22Rv1 (cell line): ENCODE data around the gene ATP2C2.

Experiments
- H3K27ac ChIP-seq: fragments of 450-650 bp; 2 replicates; pipeline ENCODE4 v1.5.1; 2017
- ZFX ChIP-seq: fragments of 450-650 bp; IDR thresholded peaks from 2 replicates; pipeline ENCODE4 v1.6.1; 2017; ENCODE audit warnings: antibody characterized with exemption, borderline replicate concordance
- TF ChIP-seq, protein P1 (sequence below): fragments of 450-650 bp; IDR thresholded peaks from 2 replicates; pipeline ENCODE4 v1.5.1; 2017; ENCODE audit warnings: mild to moderate bottlenecking

ATP2C2 gene

DNA sequence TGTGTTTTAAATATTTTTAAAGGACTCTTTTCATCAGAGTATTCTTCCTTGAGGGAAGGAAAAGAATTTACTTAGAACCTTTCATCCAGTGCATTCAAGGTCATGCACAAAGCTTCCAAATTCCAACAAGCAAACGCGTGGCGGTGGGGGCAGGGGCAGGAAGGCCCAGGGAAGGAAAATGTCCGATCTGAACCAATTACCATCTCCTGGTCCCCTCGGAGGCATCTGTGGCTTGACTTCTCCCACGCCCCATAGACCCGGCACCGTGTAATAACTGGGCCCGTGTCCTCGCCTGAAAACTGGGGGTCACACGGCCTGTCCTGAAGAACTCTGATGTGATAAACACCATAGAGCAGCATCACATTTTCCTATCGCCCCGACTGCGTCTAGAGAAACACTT is 117.8 kb downstream of the ATP2C2 start:
- no peak overlapping the region for H3K27ac ChIP-seq
- TF ChIP-seq, protein P1, sequence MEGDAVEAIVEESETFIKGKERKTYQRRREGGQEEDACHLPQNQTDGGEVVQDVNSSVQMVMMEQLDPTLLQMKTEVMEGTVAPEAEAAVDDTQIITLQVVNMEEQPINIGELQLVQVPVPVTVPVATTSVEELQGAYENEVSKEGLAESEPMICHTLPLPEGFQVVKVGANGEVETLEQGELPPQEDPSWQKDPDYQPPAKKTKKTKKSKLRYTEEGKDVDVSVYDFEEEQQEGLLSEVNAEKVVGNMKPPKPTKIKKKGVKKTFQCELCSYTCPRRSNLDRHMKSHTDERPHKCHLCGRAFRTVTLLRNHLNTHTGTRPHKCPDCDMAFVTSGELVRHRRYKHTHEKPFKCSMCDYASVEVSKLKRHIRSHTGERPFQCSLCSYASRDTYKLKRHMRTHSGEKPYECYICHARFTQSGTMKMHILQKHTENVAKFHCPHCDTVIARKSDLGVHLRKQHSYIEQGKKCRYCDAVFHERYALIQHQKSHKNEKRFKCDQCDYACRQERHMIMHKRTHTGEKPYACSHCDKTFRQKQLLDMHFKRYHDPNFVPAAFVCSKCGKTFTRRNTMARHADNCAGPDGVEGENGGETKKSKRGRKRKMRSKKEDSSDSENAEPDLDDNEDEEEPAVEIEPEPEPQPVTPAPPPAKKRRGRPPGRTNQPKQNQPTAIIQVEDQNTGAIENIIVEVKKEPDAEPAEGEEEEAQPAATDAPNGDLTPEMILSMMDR, result no peak
- no peak for TF ChIP-seq ZFX

DNA sequence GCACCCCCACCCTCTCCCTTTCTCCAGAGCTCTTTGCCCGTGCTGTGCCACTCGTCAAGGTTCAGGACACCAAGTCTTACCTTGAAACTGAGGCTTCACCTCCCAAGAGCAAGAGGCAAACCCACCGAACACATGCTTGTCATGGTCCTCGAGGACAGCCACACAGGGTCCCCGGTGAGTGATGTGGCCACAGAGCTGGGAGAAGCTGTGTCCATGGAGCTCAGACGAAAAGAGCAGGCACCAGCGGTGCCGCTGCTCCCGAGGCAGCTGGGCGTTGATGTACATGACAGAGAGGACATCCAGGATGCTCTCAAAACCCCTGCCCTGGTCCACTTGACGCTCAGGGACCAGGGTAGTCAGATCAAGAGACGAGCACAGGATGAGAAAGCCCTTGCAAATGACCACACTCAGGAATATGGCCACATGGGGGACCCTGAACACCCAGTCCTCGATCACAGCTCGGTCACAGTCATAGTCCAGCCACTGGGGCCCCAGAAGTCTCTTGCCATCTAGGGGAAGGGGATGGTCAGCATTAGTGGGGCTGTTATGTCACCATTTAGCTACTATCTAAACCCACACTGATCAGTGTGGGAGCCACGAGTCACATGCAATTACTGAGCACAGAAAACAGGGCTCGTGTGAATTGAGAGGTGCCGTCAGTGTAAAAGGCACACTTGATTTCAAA is 118.4 kb downstream of the ATP2C2 start:
- H3K27ac ChIP-seq, result no peak overlapping the region
- TF ChIP-seq ZFX, result no peak
- TF ChIP-seq, protein P1, result no peak

DNA sequence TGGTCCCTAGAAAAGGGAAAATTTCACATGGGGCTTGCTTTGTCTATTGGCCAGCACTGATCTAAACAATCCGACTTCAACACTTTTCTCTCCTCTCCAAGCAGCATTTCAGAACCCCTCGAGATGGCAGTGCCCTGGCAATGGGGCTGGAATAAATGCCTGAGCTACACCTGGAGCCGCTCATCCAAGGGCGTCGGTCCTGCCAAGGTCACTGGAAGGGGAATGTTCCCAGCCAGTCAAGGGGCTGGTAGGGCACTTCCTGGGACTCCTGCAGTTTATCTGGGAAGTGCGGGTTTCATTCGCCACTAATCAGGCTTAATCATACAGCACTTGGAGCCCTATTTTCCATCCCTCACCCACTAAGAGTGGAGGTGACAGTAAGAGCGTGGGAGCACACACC is 119.0 kb downstream of the ATP2C2 start:
- H3K27ac ChIP-seq, result no peak overlapping the region
- TF ChIP-seq, protein P1, result no peak
- no peak for TF ChIP-seq ZFX

DNA sequence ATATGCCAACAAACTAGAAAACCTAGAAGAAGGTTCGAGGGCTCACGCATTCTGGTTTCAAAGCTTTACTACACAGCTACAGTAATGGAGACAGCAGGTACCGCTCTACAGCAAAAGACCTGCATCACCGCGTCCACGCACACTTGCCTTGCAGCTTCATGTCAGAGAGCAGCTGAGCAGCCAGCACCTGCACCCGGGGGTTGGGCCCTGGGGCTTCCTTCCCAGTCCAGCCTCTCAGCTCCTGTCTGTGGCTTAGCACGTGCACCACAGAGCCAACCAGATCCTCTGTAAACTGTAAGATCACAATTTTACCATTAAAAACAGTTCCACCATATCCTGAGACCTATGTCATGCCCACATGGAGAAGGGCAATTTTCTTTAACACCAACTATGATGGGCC is 120.8 kb downstream of the ATP2C2 start:
- no peak for TF ChIP-seq ZFX
- TF ChIP-seq, protein P1, result no peak
- H3K27ac ChIP-seq, result no peak overlapping the region

DNA sequence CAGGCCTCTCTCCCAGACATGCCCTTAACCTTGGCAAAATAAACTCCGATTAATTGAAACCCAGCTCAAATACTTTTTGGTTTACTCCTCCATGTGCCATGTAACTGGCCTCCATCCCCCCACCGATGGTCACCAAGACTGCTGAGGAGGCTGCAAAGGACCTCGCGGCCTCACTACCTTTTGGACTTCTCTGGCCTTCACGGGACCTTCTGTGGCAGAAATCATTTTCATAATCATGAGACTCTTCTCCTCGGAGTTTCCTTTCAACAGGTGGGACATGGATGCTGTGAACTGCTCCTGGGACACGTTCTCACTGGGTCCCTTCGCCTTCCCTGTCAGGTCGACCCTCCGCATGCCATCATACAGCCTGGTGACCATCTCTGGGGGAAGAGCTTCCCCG is 127.2 kb downstream of the ATP2C2 start:
- no peak overlapping the region for H3K27ac ChIP-seq
- TF ChIP-seq ZFX, result no peak
- TF ChIP-seq, protein P1, result no peak

DNA sequence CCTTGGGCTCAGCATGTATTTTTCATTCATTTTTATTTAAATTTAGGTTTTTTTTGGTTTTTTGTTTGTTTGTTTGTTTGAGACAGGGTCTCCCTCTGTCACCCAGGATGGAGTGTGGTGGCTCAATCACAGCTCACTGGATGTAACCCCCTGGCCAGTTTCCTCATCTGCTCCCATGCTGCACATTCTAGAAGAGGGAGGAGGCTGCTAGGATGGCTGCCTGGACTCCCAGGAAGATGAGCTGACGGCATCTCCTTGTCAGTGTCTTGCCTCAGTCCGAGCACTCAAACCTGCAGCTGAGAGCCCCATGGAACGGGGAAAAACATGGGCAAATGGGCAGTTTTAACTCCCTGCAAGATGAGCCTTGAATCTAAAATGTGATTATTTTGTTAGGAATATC is 128.7 kb downstream of the ATP2C2 start:
- TF ChIP-seq, protein P1, result no peak
- TF ChIP-seq ZFX, result no peak
- no peak overlapping the region for H3K27ac ChIP-seq

DNA sequence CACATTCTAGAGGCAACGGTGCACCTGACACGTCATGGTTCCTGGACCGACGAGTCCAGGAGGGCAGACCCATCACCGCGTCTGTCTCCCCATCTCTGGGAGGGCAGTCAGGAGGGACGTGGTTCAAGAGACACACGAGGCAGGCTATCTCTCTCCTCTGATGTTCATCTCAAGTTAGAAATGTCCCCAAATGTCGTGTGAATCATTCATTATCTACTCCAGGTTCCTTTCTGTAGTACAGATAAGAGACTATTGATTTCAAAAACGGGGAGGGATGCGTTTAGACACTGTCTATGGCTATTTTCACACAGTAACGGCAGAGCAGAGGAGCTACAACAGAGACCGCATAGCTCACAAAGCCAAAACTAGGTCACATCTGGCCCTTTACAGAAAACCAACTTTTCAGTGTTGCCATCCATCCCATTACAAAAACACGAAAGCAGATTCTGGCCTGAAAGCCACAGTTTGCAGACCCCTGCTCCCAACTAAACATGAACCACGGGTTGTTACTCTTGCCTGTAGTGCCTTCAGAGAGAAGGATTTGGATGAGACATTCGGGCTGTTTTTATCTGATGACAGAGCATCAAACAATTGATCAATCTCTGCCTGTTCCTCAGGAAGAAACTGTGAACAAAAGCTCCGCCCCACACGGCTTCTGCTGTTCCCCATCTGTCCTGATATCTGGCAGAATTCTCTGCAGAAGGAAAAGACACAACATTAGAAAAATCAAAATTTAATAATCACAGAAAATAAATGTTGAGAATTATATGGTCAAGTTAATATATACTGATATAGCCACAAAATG is 129.3 kb downstream of the ATP2C2 start:
- no peak overlapping the region for H3K27ac ChIP-seq
- TF ChIP-seq, protein P1, result no peak
- TF ChIP-seq ZFX, result no peak
